ENCODE data around the gene OR4D2. TPM values are rescaled to one million over a fixed set of nuclear protein-coding genes. Genes with fewer than 3 reads are reported as not detected.

The OR4D2 gene
- total RNA-seq, 1 donor from 2014 or later = not detected

DNA sequence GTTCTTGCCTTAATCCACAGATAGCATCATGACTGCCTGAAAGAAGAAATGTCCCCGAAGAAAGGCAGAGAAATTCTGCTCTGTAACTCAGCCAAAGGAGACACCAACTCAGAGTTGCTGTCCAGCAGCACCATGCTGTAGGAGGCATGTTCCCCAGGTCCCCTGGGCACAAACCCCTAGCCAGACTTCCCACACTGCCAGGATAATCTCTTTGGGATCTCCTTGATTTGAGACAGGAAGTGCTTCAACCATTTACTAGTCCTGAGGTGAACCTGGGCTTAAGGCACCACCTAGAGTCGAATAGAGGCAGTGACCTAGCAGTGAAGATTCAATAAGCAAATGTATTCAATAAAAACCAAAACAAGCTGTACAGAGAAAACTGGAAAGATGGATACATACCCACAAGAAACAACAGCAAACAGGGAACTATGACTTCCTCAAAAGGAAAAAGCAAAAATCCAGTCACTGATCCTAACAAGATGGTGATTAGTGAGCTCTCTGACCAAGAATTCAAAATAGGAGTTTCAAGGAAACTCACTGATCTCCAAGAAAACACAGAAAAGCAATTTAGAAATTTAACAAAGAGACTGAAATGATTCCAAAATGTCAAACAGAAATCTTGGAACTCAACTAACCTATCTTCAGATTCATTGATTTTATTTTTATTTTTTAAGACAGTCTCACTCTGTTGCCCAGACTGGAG, 5.7 kb downstream of the OR4D2 start:
- no peak for DNase-seq (ENCODE audit: low spot score)

DNA sequence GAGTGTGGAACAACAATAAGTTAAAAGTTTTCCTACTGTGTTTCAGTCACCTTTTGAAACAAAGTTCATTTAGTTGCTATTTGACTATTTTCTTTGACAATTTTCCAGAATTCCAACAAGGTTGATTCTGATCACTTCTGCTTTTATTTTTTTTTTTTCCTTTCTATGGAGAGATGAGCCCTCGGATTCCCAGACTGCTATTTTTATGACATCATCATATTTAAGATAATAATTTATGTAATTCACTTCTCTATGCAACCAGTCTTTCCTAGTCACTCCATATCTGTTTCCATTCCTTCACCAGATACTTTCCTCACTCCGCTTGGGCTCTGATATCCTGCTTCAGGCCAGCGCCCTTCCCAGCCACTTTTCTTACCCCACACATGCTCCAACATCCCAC, 8.1 kb downstream of the OR4D2 start:
- no peak for DNase-seq (ENCODE audit: low spot score)

DNA sequence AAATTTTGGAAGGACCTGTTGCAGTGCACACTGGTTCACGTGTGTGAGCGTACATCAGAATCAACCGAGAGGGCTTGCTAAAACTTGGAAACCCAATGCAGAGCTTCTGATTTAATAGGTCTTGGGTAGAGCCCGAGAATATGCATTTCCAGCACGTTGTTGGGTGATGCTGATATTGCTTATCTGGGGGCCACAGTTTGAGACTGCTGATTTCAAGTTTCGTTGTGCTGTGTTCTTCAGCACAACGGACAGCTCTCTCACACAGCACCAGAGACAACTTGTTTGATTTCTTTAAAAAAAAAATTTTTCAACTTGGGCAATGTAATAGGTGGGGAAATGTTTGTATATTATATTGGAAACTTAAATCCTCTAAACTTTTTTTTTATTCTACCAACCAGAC, 9.4 kb downstream of the OR4D2 start:
- no peak for DNase-seq (ENCODE audit: low spot score)

DNA sequence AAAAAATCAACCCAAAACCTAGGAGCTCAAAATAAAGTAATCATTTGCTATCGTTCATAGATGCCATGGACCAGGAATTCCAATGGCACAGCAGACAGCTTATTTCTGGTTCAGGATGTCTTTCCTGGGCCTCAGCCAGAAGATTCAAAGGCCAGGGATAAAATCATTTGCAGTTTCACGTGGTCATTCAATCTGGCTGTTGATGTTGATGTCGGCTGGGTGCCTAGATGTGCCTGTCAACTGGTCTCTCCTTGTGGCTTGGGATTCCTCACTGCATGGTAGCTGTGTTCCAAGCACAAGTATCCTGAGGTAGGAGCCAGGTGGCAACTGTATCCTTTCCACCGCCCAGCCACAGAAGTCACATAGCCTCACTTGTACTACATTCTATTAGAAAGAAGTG, 15.0 kb downstream of the OR4D2 start:
- DNase-seq (ENCODE audit: low spot score) = no peak

DNA sequence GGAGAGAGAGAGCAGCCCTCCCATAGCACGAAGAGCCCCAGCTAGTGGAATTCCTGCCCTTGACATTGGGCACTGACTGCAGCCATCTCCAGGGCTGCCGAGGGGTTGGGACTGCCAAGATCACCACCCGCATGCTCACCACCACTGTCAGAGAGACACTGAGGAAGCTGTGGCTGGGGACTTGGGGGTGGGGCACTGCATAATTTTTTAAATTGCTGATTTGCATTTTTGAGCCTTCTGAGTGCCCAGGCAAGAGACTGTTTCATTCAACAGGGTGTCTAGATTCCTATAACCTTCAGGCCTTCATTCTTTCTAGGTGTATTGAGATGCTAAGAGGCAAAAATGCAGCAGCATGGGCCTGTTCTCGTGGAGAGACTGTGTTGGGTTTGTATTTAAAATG, 16.7 kb downstream of the OR4D2 start:
- no peak for DNase-seq (ENCODE audit: low spot score)

DNA sequence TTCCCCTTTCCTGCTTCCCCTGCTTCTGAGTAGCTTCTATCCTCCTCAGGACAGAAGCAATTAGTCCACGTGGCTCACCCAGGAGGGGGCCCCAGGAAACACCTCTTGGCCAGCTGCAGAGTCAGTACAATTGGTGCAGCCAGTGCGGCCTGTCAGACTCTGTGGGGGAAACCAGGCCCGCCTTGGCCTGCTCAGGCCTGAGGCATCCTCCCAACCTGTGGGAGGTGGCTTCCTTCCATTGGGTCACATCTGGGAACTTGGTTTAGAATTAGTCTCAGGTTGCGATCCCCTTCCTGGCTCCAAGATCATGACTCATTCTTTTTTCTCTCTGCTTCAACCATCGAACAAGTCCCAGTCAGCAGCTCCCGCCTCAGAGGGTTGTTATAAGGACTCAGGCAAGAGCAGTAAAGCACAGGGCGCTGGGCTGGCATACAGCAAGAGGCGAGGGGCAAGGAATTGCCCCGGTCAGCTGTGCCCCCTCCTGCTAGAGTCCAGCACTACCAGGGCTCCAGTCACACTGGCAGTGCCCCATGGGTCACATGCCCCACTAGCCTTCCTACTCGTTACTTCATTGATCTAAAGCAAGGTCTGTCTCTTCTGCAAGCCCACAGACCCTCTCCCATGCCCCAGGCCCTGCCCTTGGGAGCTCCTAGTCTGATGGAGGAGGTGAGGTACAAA, 17.7 kb downstream of the OR4D2 start:
- no peak for DNase-seq (ENCODE audit: low spot score)

DNA sequence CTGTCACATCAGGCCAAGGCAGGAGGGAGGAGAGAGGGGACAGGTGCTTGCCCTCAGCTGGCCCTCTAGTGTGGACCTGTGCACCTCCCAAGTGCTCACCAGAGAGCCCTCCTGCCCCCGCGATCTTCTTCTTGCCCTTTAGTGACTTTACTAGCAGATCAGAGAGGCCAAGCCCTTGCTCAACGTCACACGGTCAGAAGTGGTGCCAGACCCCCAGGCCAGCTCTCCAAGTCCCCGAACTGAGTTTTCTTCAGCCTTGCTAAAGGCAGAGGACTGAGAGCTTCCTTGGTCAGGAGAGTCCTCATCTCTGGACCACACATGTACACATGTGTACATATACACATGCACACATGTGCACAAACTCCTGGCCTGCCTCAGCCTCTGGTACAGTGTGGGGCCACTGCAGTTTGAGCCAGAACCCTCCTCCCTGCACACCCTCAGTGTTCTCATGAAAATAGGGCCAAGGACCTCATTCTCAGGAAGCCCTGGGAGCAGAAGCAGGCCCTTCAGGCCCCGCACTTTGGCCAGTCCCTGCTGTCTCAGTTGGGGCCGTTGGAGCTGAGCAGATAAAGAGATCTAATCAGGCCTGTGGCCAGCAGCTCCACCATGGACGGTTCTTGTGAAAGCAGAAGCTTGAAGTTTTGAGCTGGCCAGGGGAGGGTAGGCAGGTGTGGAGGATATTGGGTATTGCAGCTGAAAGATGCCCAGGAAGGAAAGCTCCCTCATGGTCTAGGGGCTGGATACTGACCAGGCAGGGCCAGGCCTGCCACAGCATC, 18.4 kb downstream of the OR4D2 start:
- no peak for DNase-seq (ENCODE audit: low spot score)

DNA sequence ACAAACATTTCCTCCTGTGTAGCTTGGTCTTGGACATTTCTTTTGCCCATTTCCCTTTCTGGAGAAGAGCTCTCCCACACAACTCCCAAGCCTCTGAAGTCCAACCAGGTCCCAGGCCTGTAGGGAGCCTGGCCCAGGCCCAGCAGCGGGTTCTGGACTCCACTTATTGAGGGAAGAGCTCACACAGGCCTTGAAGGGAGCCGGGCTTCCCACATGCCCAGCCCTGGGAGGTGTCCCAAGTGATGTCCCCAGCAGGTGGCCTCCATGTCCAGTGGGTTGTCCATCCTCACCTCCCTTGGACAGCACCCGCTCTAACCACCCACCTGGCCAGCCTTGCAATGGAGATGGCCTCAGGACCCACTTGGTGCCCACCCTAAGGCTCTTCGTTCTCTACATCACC, 19.8 kb downstream of the OR4D2 start:
- DNase-seq (ENCODE audit: low spot score) = no peak

DNA sequence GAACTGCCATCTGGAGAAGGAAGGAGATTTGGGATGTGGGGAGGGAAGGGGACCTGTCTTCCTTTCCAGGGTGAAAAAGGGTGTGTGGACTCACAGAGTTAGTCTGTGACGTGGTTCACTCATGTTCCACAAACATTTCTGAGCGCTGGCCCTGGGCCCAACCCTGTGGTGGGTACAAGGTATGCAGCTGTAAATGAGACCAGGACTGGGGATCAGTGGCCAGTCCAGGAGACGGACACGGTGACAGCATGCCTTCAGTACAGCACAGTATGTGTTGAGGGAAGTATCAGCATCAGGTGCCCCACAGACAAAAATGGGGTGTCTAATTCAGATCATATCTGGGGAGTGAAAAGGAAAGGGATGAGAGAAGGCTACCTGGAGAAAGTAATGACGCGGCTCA, 20.3 kb downstream of the OR4D2 start:
- DNase-seq (ENCODE audit: low spot score) = no peak

DNA sequence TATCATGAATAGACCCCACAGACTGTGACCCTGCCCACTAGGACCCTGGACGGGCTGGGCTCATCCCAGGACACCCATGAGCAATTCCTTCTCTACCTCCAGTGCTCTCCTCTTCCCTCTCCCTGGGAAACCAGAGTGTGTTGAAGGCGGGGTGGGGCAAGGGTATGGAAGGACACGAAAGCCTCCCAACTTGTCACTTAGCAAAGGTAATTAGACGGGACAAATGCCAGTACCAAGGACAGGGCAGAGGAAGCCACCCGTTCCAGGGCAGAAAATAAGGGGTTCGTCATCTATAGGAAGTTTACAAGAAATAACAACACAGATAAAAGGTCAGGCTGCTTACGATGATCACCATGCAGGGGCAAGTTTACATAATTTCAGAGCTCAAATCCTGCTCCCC, 20.9 kb downstream of the OR4D2 start:
- no peak for DNase-seq (ENCODE audit: low spot score)

DNA sequence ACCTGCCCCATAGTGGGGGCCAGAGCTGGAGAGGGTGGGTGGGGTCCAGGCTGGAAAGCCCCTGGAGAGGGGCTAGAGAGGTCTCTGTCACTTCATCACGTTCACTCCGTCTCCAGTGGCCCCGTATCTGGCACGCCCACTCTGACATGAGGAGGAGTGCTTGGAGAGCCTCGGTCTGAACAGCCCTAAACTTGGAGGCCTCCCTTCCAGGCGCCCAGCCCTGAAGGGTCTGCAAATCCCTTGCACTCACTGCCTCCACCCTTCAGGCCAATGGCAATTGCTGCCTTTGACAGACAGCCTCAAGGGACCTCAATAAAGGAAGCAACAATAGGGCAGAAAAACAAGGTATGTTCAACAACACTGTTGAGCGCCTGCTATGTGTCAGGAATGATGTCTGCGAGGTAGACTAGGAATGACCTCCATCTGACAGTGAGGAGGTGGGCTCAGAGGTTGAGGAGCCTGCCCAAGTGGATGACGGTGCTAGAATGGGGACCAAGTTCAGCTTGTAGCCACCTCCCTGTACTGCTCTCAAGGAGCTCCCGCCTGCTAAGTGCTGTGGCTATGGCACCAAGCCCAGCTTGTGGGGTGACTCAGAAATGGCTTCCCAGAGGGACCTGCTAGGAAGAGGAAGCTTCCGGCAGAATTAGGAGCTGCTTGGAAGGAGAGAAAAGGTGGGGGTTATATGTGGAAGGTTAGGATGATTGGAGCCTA, 22.8 kb downstream of the OR4D2 start:
- DNase-seq (ENCODE audit: low spot score) = no peak

DNA sequence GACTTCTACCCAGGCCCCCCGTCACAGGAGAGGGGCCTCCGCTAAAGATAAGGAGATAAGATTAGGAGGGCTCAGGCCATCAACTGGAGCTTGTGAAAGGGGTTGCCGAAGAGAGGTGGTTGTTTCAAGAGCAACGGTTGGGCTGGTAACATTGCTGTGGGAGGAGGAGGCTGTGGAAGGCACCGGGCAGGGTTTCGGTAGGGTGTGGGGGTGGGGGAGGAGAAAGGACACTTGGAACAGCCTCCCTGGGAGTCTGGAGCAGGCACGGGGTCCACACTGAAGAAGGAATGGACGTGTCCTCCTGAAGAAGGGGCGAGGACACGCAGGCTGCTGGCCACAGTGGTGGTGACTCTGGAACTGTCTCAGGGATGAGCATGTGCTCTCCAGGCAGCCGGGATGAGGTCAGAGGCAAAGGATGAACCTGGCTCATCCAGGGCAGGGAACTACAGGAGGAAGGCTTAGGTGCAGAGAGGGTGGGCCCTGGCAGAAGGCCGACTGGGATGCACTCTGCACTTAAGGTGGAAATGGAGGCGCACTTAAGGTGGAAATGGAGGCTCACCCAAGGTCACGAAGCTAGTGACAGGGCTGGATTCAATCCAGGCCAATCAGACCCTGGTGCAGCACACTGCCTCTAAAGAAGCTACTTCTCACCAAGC, 24.6 kb downstream of the OR4D2 start:
- no peak for DNase-seq (ENCODE audit: low spot score)

DNA sequence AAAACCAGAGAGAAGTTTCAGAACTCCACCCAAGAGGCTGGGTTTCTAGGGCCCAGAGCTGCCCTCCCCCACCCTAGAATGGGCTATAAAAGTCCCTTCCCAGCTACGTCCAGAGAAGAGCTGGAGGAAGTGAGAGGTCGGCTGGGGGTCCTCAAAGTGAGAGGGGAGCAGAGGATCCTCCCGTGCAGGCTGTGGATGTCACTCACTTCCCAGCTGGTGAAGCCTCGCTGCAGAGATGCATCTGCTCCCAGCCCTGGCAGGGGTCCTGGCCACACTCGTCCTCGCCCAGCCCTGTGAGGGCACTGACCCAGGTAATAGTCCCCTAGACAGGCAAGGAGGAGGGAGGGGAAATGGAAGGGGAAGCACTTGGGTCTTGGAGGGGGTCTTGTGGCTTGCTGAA, 25.8 kb downstream of the OR4D2 start, which contains the start of gene EPX:
EPX (plus strand) TSS at position 115 of the 400 bp plus-strand sequence; CDS start at position 236, 121 bp downstream.
- no peak for DNase-seq (ENCODE audit: low spot score)

DNA sequence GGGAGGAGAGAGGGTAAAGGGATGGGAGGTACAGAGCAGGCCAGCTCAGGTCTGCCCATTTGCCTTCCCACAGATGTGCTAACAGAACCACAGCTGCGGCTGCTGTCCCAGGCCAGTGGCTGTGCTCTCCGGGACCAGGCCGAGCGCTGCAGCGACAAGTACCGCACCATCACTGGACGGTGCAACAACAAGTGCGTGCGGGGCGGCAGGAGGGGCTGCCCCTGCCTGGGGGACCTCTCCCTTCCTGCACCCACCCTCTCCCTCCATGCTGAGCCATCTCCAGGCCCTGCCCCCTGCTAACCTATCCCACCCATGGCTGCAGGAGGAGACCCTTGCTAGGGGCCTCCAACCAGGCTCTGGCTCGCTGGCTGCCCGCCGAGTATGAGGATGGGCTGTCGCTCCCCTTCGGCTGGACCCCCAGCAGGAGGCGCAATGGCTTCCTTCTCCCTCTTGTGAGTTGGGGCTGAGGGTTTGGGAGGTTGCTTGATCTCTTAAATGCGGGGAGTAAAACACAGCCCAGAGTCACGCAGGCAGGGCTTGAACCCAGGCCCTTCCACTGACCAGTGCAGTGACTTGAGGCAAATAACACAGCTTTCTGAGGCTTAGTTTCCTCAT, 27.0 kb downstream of the OR4D2 start:
- no peak for DNase-seq (ENCODE audit: low spot score)

DNA sequence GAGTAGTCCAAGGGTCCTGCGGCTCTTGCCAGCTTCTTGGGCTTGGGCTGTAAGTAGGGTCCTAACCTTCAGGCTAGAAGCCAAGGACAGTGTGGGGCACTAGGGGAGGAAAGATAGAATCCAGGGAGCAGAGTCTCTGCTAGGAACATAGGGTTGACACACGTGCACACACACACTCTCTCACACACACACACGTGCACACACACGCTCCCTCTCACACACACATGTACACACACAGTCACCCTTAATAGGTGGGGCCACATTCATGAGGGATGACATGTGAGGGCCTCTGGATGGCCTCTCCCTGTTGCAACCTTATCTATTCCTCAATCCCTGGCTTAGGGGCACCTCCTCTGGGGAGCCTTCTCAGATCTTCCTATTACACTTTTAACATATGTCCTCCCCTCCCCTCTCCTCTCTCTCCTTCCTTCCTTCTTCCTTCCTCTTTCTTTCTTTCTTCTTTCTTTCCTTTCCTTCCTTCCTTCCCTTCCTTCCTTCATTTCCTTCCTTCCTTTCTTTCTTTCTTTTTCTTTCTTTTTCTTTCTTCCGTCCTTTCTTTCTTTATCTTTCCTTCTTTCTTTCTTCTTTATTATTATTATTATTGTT, 28.8 kb downstream of the OR4D2 start:
- DNase-seq (ENCODE audit: low spot score) = no peak

DNA sequence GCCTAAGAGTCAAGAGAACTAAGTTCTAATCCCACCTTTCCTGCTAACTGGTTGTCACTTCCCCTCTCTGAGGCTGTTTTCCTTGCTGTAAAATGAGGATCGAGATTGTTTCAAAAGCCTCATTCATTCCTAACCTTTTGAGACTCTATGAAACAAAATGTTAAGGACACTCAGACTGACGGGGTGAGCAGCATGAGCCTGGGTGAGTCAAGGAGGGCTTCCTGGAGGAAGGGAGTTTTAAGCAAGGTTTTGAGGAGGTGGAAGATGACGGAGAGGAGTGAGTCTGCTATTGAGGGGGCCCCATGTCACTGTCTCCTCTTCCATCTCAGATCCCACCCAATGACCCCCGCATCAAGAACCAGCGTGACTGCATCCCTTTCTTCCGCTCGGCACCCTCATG, 29.8 kb downstream of the OR4D2 start:
- DNase-seq (ENCODE audit: low spot score) = no peak

DNA sequence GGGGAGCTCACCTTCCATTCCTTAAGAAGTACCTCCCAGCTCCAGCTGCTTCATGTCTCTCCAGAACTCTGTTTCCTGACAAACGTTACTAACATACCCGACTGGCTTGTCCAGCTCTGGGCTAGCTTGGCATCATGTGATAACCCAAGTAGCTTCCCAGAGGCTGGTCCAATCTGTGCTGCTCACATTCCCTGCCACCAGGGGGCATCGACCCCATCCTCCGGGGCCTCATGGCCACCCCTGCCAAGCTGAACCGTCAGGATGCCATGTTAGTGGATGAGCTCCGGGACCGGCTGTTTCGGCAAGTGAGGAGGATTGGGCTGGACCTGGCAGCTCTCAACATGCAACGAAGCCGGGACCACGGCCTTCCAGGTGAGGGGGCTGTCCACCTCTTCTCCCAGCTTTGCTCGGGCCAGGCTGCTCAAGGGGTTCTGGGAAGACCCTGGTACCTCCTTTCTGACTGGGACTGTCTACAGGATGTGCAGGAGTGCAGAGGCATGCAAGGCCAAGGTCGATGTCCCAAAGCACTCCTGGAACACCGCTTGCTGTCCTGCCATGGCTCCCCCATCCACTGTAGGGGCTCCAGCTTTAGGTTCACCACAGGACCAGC, 33.3 kb downstream of the OR4D2 start:
- DNase-seq (ENCODE audit: low spot score) = no peak

DNA sequence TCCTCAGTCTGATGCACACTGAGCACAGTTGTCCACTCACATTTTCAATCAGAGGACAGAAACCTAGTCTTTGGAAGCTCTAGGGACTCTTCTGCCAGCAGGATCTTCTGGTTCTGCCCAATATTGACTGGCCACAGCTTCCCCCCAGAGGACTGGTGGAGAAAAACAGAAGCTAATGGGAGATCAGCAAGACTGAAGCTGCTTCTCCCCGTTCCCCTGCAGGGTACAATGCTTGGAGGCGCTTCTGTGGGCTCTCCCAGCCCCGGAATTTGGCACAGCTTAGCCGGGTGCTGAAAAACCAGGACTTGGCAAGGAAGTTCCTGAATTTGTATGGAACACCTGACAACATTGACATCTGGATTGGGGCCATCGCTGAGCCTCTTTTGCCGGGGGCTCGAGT, 36.1 kb downstream of the OR4D2 start:
- no peak for DNase-seq (ENCODE audit: low spot score)

DNA sequence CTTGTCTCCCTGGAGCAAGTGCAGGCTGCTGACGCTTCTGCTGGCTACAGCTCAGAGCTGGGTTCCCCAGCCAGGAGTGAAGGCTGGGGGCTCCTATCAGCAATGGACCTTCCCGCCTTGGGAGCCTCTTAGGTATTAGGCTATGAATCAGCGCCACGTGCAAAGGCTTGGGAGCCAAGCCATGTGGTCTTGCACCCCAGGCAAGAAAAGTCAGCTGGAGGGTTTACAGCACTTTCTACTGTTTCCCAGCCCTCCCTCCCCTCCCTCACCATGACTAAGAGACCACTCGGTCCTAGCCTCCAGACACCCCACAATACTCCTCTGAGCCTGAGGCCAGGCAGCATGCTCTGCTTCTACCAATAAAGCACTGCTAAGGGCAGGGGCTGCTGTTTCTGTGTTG, 38.0 kb downstream of the OR4D2 start:
- no peak for DNase-seq (ENCODE audit: low spot score)

DNA sequence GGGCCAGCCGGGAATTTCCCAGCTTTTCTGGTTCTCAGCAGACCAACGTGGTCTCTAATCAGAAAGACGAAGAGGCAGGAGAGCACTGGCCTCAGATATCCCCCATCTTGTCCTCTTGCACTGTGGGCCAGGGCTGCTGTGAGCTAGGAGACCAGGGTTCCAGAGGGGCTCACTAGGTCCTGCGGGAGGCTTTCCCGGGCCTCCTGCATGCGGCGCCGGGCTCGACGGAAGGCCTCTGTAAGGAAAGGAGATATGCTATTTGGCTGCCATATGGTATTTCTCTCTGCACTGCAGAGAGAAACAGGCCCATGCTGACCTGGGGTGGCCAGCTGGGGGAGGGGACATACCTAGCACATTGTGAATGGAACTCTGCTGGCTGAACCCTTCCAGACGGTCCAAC, 39.2 kb downstream of the OR4D2 start:
- no peak for DNase-seq (ENCODE audit: low spot score)
